SK-N-SH (cell line): Measurements from ENCODE around the gene FOXL1.

ENCODE experiments used
- CTCF ChIP-seq: fragments of 200-600 bp; sonication (generic); IDR thresholded peaks from 2 replicates; pipeline ENCODE4 v1.6.1; 2017; ENCODE audit warnings: antibody characterized with exemption, mild to moderate bottlenecking, moderate library complexity
- EP300 ChIP-seq, 2 experiments: IDR thresholded peaks; 2 replicates each; pipeline versions ENCODE4 v1.4.0 to v1.6.1; 2012; ENCODE audit warnings: borderline replicate concordance in 1 of 2, low read depth in 1 of 2, low read length in 1 of 2
- FOSL2 ChIP-seq: IDR thresholded peaks from 2 replicates; pipeline ENCODE4 v1.4.0; 2012; ENCODE audit warnings: low read depth, mild to moderate bottlenecking, moderate library complexity, borderline replicate concordance
- JUND ChIP-seq: IDR thresholded peaks from 2 replicates; pipeline ENCODE4 v1.4.0; 2012
- POLR2AphosphoS5 ChIP-seq: IDR thresholded peaks from 2 replicates; pipeline ENCODE4 v1.6.1; 2012; ENCODE audit warnings: low read depth, low read length
- USF2 ChIP-seq: fragments of 150-350 bp; IDR thresholded peaks from 2 replicates; pipeline ENCODE4 v1.6.1; 2017; ENCODE audit warnings: antibody characterized with exemption, low read length, low read depth, borderline replicate concordance

- TF ChIP-seq JUND (no peak), USF2 (no peak), CTCF (no peak), FOSL2 (no peak), EP300 (IDR thresholded peaks at IDR 0.05; ENCODE audit: borderline replicate concordance in 1 of 2, low read depth in 1 of 2, low read length in 1 of 2) (no peak), POLR2AphosphoS5 (no peak)
These were observed 1.1 kb downstream of the FOXL1 start for GRCh38 chr16:86579268-86580062.
